Measurements from ENCODE around the gene BCS1L. TPM values are rescaled to one million over a fixed set of nuclear protein-coding genes. Genes with fewer than 3 reads are reported as not detected.

BCS1L gene
- total and polyA plus RNA-seq, 2 of the 13 experiments (the other 11 are each of a cell fraction or from before 2014, with no cell fraction given), result 48.9 to 76.0 TPM

GRCh38 chr2:218622606-218623365, 36.7 kb upstream of the BCS1L start (continued):
- TF ChIP-seq ZNF781 (CRISPR knock-in tag; IDR thresholded peaks at IDR 0.05; ENCODE audit: borderline replicate concordance, not compliant biosample characterization) (no peak), ZMYM4 (CRISPR knock-in tag; IDR thresholded peaks at IDR 0.05) (no peak), TCF12 (IDR thresholded peaks at IDR 0.05) (no peak), TCF12 (CRISPR knock-in tag; IDR thresholded peaks at IDR 0.05) (no peak), EZH2 (conservative IDR thresholded peaks at IDR 0.05; ENCODE audit: low read depth, low read length) (no peak), ZNF567 (CRISPR knock-in tag; IDR thresholded peaks at IDR 0.05; ENCODE audit: borderline replicate concordance) (no peak), SALL1 (CRISPR knock-in tag; IDR thresholded peaks at IDR 0.05) (no peak)

- intact Hi-C loops (cut with micrococcal nuclease; ENCODE audit: unreplicated experiment) (no loop called here), in situ Hi-C loops (cut with HindIII; ENCODE audit: extremely low pct_ligation_motif_present, low pct_unique_long_range_greater_than_20kb) (no loop called here)
- TF ChIP-seq SUZ12 (IDR thresholded peaks at IDR 0.05; ENCODE audit: low read depth, low read length), result no peak
- TF ChIP-seq NCOA5 (CRISPR knock-in tag; IDR thresholded peaks at IDR 0.05), result no peak
- H4K20me1 ChIP-seq (ENCODE audit: insufficient read depth, low read length), result no peaks in the 10 kb centered on the region
- 0 out of 5 replicates have a peak, but pooled peaks cover 0 to 3% of the 10 kb centered on the region in 2 experiments for H3K27me3 ChIP-seq (ENCODE audit: control insufficient read depth in 1 of 2, insufficient read depth in 2 of 2, low read length in 2 of 2)
- no peak for ATAC-seq
- WGBS (ENCODE audit: low lambda C conversion rate), result 61% methylated on average over 3 of the region's 3 CpGs
- 0 out of 2 replicates have a peak, but pooled peaks cover 6% of the 10 kb centered on the region for H3K4me1 ChIP-seq (ENCODE audit: insufficient read depth, low read length)
- no TSS peak for BruUV-seq (replicated peaks)
- H3K9me3 ChIP-seq (ENCODE audit: low read length), result no peaks in the 10 kb centered on the region
- H3K36me3 ChIP-seq (replicated peaks in 1 of 2; ENCODE audit: control insufficient read depth in 1 of 2, insufficient read depth in 2 of 2, low read length in 2 of 2), result no peaks in the 10 kb centered on the region
- H3K4me2 ChIP-seq (ENCODE audit: low read depth, low read length), result no peak overlapping the region; the same call in 1 of the 2 replicates
- H3K4me3 ChIP-seq (replicated peaks in 1 of 3; ENCODE audit: insufficient read depth in 1 of 3, low read depth in 2 of 3, low read length in 3 of 3), result no peak overlapping the region
- no peak overlapping the region for H2AFZ ChIP-seq (ENCODE audit: low read length)
- no peak overlapping the region for H3K9ac ChIP-seq (ENCODE audit: insufficient read depth, low read depth, low read length)
- DNase-seq (ENCODE audit: low spot score), result no peak
- no peak overlapping the region for H3K27ac ChIP-seq (ENCODE audit: extremely low read length, insufficient read depth, low read length)
- ChIA-PET POLR2A (interaction anchor here (1.3 kb wide), 1 partner anchor 36 kb away, joined by 4 read pairs; the partner anchor contains the start of genes BCS1L and ZNF142), CTCF (ENCODE audit: low intra/inter-chr PET ratio, low total read pairs) (no interaction called here)
- no peaks in the 10 kb centered on the region for H3K79me2 ChIP-seq (ENCODE audit: insufficient read depth, low read length)
- no peak for FAIRE-seq
Observed at GRCh38 chr2:218623366-218623705, 36.1 kb upstream of the BCS1L start.

All from HepG2 (cell line).